ENCODE data around the gene CXXC5. TPM values are rescaled to one million over a fixed set of nuclear protein-coding genes. Genes with fewer than 3 reads are reported as not detected.

Gene CXXC5
- total and polyA plus RNA-seq, 2 experiments from 2014 or later: 81.4 to 168 TPM

DNA sequence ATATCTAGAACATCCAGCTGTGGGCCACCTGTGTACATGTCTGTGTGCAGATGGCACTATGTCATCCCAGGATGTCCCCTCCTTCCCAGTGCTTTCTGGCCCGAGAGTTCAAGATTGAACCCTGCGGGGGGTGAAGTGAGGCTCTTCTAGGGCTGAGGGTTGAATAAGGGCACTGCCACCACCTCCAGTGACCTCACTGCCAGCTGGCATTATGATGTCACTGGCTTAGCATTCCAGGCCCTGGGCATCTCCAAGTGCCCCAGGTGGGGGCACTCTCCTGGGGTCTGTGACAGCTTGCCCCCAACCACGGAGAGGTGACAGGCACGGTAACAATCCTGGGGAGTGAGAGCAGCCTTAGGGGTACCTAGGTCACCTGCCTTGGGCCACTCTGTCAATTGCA, 27.1 kb downstream of the CXXC5 start:
- Histone ChIP-seq H3K36me3 (ENCODE audit: low read depth) (no peaks in the 10 kb centered on the region), H3K4me1 (ENCODE audit: insufficient read depth) (peaks cover 32% of the 10 kb centered on the region), H3K27ac (no peak overlapping the region), H3K79me2 (ENCODE audit: insufficient read depth) (peaks cover 97% of the 10 kb centered on the region), H3K9me2 (ENCODE audit: insufficient read depth) (no peaks in the 10 kb centered on the region), H4K20me1 (ENCODE audit: insufficient read depth) (no peaks in the 10 kb centered on the region; the same call in 1 of the 2 replicates), H2AFZ (no peak overlapping the region), H3F3A (ENCODE audit: insufficient read depth) (peaks cover 12% of the 10 kb centered on the region), H3K9ac (no peak overlapping the region), H3K4me2 (ENCODE audit: unreplicated experiment) (no peak overlapping the region), H3K27me3 (replicated peaks; ENCODE audit: insufficient read depth) (no peaks in the 10 kb centered on the region), H3K4me3 (no peak overlapping the region), H3K9me3 (ENCODE audit: low read depth) (no peaks in the 10 kb centered on the region)
- TF ChIP-seq EZH2phosphoT487 (IDR thresholded peaks at IDR 0.05; ENCODE audit: insufficient read depth, low read depth) (no peak), EZH2 (IDR thresholded peaks at IDR 0.05; ENCODE audit: insufficient read depth, poor library complexity, severe bottlenecking) (no peak)
- no peak for DNase-seq
- in situ Hi-C loops (cut with MboI): no loop called here
- 84 to 96% methylated on average over 4 of the region's 4 CpGs for WGBS, 2 experiments (ENCODE audit: low coverage in 1 of 2, low lambda C conversion rate in 2 of 2, missing lambda C conversion rate in 2 of 2)

DNA sequence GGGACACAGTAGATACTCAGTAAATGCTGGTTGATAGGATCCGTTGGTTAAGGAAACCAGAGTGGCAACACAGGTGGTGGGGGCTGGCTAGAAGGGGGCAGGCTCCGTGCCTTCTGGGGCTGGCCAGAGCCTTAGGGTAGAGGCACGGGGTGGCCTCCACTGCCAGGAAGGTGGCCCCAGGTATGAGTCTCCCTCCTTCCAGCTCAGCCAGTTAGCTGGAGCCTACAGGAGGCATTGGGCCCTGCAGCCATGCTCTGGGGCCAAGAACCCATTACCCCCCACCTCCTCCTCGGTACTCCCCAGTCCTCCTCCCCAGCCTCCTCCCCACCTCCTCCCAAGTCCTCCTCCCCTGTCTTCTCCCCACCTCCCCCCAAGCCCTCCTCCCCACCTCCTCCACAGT, 27.7 kb downstream of the CXXC5 start:
- Histone ChIP-seq H2AFZ (no peak overlapping the region), H3K4me2 (ENCODE audit: unreplicated experiment) (no peak overlapping the region), H3K9me3 (ENCODE audit: low read depth) (no peaks in the 10 kb centered on the region), H3K9me2 (ENCODE audit: insufficient read depth) (no peaks in the 10 kb centered on the region), H3K79me2 (ENCODE audit: insufficient read depth) (peaks cover 95% of the 10 kb centered on the region), H3K4me1 (ENCODE audit: insufficient read depth) (peaks cover 32% of the 10 kb centered on the region), H3K36me3 (ENCODE audit: low read depth) (no peaks in the 10 kb centered on the region), H3K27ac (no peak overlapping the region; the same call in 1 of the 2 replicates), H3K27me3 (replicated peaks; ENCODE audit: insufficient read depth) (no peaks in the 10 kb centered on the region), H4K20me1 (ENCODE audit: insufficient read depth) (no peaks in the 10 kb centered on the region; the same call in 1 of the 2 replicates), H3F3A (ENCODE audit: insufficient read depth) (peaks cover 12% of the 10 kb centered on the region), H3K9ac (no peak overlapping the region), H3K4me3 (no peak overlapping the region)
- TF ChIP-seq EZH2phosphoT487 (IDR thresholded peaks at IDR 0.05; ENCODE audit: insufficient read depth, low read depth): no peak
- no peak for TF ChIP-seq EZH2 (IDR thresholded peaks at IDR 0.05; ENCODE audit: insufficient read depth, poor library complexity, severe bottlenecking)
- no peak for DNase-seq
- 71 to 89% methylated on average over 3 to 4 of the region's 4 CpGs for WGBS, 2 experiments (ENCODE audit: low coverage in 1 of 2, low lambda C conversion rate in 2 of 2, missing lambda C conversion rate in 2 of 2)
- in situ Hi-C loops (cut with MboI): no loop called here

DNA sequence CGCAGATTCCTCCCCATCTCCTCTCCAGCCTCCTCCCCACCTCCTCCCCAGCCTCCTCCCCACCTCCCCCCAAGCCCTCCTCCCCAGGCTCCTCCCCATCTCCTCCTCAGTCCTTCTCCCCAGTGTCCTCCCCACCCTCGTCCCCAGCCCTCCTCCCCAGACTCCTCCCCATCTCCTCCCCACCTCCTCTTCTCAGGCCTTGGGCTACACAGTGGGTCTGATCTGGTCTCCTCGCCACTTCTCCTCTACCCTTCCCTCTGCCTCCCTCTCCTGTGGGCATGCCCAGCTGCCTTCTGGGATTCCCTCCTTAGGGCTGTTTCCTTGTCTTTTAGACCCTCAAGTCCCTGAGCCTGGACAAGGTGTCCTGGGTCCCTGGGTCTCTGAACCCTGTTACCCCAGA, 28.3 kb downstream of the CXXC5 start:
- H3K27ac ChIP-seq: no peak overlapping the region
- no peak for DNase-seq
- H3F3A ChIP-seq (ENCODE audit: insufficient read depth): peaks cover 12% of the 10 kb centered on the region
- no peaks in the 10 kb centered on the region; the same call in 1 of the 2 replicates for H4K20me1 ChIP-seq (ENCODE audit: insufficient read depth)
- peaks cover 95% of the 10 kb centered on the region for H3K79me2 ChIP-seq (ENCODE audit: insufficient read depth)
- WGBS, 2 experiments (ENCODE audit: low coverage in 1 of 2, low lambda C conversion rate in 2 of 2, missing lambda C conversion rate in 2 of 2): 87 to 100% methylated on average over 1 to 3 of the region's 3 CpGs
- H3K4me2 ChIP-seq (ENCODE audit: unreplicated experiment): no peak overlapping the region
- H2AFZ ChIP-seq: no peak overlapping the region
- TF ChIP-seq EZH2 (IDR thresholded peaks at IDR 0.05; ENCODE audit: insufficient read depth, poor library complexity, severe bottlenecking) (no peak), EZH2phosphoT487 (IDR thresholded peaks at IDR 0.05; ENCODE audit: insufficient read depth, low read depth) (no peak)
- no peak overlapping the region for H3K4me3 ChIP-seq
- in situ Hi-C loops (cut with MboI): no loop called here
- H3K9me2 ChIP-seq (ENCODE audit: insufficient read depth): no peaks in the 10 kb centered on the region
- H3K4me1 ChIP-seq (ENCODE audit: insufficient read depth): peaks cover 32% of the 10 kb centered on the region
- H3K27me3 ChIP-seq (replicated peaks; ENCODE audit: insufficient read depth): no peaks in the 10 kb centered on the region
- H3K36me3 ChIP-seq (ENCODE audit: low read depth): peaks cover 4% of the 10 kb centered on the region; the same call in 1 of the 2 replicates
- H3K9me3 ChIP-seq (ENCODE audit: low read depth): no peaks in the 10 kb centered on the region
- no peak overlapping the region for H3K9ac ChIP-seq

DNA sequence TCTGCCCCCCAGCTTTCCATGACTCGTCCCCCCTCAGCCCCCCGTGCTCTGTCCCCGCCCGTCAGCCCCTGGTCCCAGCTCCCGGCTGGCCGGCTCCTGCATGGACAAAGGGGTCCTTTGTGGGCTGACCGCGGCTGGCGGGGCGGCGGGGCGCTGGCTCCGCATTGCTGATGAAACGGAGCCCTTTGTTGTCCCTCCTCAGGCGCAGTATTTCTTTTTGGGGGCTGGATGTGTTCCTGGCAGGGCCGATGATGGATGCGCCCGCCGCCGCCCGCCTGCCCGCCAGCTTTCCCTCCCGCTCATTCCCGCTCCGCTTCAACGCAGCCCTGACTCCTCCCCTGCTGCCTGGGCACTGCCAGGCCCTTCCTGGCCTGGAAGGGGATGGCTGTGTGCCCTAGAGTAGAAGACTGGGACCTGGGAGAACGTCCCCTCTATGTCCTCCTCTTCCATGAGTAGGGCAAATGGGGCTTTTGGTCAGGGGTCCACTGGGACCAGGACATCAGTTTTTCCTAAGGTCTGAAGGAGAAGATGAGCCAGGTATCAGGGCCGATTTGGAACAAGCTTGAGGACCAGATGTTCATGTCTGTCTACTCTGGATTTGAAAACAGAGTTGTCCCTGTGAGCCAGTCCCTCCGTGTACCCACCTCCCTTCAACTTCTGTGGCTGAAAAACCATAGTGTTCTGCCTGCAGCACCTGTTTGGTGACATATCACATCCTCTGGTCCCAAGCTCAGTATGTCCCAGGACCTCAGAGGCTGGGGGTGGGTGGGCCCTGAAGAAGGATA, 29.0 kb downstream of the CXXC5 start:
- H4K20me1 ChIP-seq (ENCODE audit: insufficient read depth): no peaks in the 10 kb centered on the region; the same call in 1 of the 2 replicates
- H3K27ac ChIP-seq: no peak overlapping the region
- no peak overlapping the region for H2AFZ ChIP-seq
- peaks cover 95% of the 10 kb centered on the region for H3K79me2 ChIP-seq (ENCODE audit: insufficient read depth)
- no peaks in the 10 kb centered on the region for H3K9me2 ChIP-seq (ENCODE audit: insufficient read depth)
- TF ChIP-seq EZH2 (IDR thresholded peaks at IDR 0.05; ENCODE audit: insufficient read depth, poor library complexity, severe bottlenecking): no peak
- no peak for TF ChIP-seq EZH2phosphoT487 (IDR thresholded peaks at IDR 0.05; ENCODE audit: insufficient read depth, low read depth)
- H3K4me2 ChIP-seq (ENCODE audit: unreplicated experiment): no peak overlapping the region
- in situ Hi-C loops (cut with MboI): no loop called here
- WGBS, 2 experiments (ENCODE audit: low coverage in 1 of 2, low lambda C conversion rate in 2 of 2, missing lambda C conversion rate in 2 of 2): 56 to 60% methylated on average over 18 to 29 of the region's 29 CpGs
- no peaks in the 10 kb centered on the region for H3K27me3 ChIP-seq (replicated peaks; ENCODE audit: insufficient read depth)
- no peak overlapping the region for H3K4me3 ChIP-seq
- no peak for DNase-seq
- H3K9ac ChIP-seq: no peak overlapping the region
- peaks cover 8% of the 10 kb centered on the region for H3F3A ChIP-seq (ENCODE audit: insufficient read depth)
- peaks cover 5% of the 10 kb centered on the region; the same call in 1 of the 2 replicates for H3K36me3 ChIP-seq (ENCODE audit: low read depth)
- no peaks in the 10 kb centered on the region for H3K9me3 ChIP-seq (ENCODE audit: low read depth)
- peaks cover 32% of the 10 kb centered on the region for H3K4me1 ChIP-seq (ENCODE audit: insufficient read depth)

Measured in GM23248 (cell line).